Activated CD4-positive, alpha-beta T cell treated with anti-CD3 and anti-CD28 coated beads, Interleukin-2, amount 10 ng/mL, durations not matched to agents 7 days and 5 days (primary cell): ENCODE measurements around the gene PTPN1. TPM values are rescaled to one million over a fixed set of nuclear protein-coding genes. Genes with fewer than 3 reads are reported as not detected.

Source experiments
- CTCF ChIA-PET: fragments of 350-600 bp; sonication (Branson Sonifier 250); formaldehyde crosslinking; loops from one replicate; lab custom pipeline; 2021; ENCODE audit warnings: antibody characterized with exemption; lab: Charles Lee
- POLR2A ChIA-PET: fragments of 350-600 bp; sonication (Branson Sonifier 250); formaldehyde crosslinking; loops from one replicate; lab custom pipeline; 2021; ENCODE audit warnings: antibody characterized with exemption; lab: Charles Lee
- DNase-seq: peaks from one replicate; pipeline ENCODE4 v3.0.0-alpha.2; 2020
- H3K27ac Mint-ChIP-seq: one replicate; pipeline ENCODE4 v1.8.0; 2021; ENCODE audit warnings: mild to moderate bottlenecking, moderate library complexity, mixed read lengths
- H3K27me3 Mint-ChIP-seq: one replicate; pipeline ENCODE4 v1.8.0; 2021; ENCODE audit warnings: mixed read lengths
- H3K36me3 Mint-ChIP-seq: one replicate; pipeline ENCODE4 v1.8.0; 2021; ENCODE audit warnings: low read depth, mixed read lengths
- H3K4me1 Mint-ChIP-seq: one replicate; pipeline ENCODE4 v1.8.0; 2021; ENCODE audit warnings: mixed read lengths
- H3K4me3 Mint-ChIP-seq: one replicate; pipeline ENCODE4 v1.8.0; 2021; ENCODE audit warnings: mild to moderate bottlenecking, moderate library complexity, mixed read lengths
- H3K9me3 Mint-ChIP-seq: one replicate; pipeline ENCODE4 v1.8.0; 2021; ENCODE audit warnings: mixed read lengths
- total RNA-seq, 2 experiments: library from RNA; stranded (reverse); gene quantifications; one replicate each; pipeline ENCODE4 v1.2.3, GENCODE V29; 2021

The PTPN1 gene
- total RNA-seq, 2 experiments from 2014 or later: 66.4 to 75.3 TPM

DNA sequence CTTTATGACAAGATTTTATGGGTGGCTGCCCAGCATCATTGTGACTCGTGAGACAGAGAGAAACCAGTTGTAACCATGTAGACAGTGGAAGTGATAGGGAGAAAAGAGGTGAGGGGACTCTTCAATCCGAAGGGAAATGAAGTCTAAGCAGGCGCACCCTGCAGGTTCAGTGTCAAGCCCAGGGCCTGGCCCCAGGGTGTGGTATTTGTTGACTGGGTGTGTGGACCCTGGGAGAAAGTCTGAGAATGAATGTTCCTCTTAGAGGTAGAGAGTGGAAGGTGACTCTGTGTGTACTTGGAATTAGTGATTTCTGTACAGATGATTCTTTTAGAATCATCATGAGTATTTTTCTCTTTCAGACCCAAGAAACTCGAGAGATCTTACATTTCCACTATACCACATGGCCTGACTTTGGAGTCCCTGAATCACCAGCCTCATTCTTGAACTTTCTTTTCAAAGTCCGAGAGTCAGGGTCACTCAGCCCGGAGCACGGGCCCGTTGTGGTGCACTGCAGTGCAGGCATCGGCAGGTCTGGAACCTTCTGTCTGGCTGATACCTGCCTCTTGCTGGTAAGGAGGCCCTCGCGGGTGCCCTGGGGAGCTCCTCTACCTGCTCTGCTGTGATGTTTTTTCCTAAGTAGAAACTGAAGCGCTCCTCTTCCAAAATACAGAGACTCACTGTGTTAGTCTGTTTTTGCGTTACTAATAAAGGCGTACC is 68.0 kb downstream of the PTPN1 start:
- no peak for DNase-seq
- ChIA-PET CTCF (interaction anchor here (1.2 to 1.3 kb wide), 2 partner anchors 16 to 402 kb away, joined by 3 read pairs; no protein-coding TSS in a partner anchor), POLR2A (interaction anchor here (0.5 kb wide), 1 partner anchor 67 kb away, joined by 4 read pairs; no protein-coding TSS in a partner anchor)
- Mint-ChIP-seq H3K4me1 (peaks cover 19% of the 10 kb centered on the region), H3K27me3 (no peaks in the 10 kb centered on the region), H3K36me3 (peaks cover 77% of the 10 kb centered on the region), H3K9me3 (no peaks in the 10 kb centered on the region), H3K4me3 (no peak overlapping the region), H3K27ac (no peak overlapping the region)

DNA sequence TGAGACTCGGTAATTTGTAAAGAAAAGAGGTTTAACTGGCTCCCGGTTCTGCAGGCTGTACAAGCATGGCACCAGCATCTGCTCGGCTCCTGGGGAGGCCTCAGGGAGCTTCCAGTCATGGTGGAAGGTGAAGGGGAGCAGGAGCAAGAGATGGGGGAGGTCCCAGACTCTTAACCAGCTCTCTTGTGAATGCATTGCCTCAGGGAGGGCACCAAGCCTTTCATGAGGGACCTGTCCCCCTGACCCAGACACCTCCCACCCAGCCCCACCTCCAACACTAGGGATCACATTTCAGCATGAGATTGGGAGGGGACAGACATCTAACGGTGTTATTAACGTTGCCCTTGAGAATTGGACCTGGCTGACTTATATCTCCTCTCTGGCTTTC is 68.6 kb downstream of the PTPN1 start:
- Mint-ChIP-seq H3K4me1 (peaks cover 15% of the 10 kb centered on the region), H3K36me3 (peaks cover 76% of the 10 kb centered on the region), H3K4me3 (no peak overlapping the region), H3K27ac (no peak overlapping the region), H3K27me3 (no peaks in the 10 kb centered on the region), H3K9me3 (no peaks in the 10 kb centered on the region)
- DNase-seq: no peak
- ChIA-PET CTCF (interaction anchor here (1.1 to 1.3 kb wide), 3 partner anchors 17 to 403 kb away, joined by 3 read pairs; no protein-coding TSS in a partner anchor), POLR2A (interaction anchor here (0.5 kb wide), 1 partner anchor 67 kb away, joined by 4 read pairs; no protein-coding TSS in a partner anchor)

DNA sequence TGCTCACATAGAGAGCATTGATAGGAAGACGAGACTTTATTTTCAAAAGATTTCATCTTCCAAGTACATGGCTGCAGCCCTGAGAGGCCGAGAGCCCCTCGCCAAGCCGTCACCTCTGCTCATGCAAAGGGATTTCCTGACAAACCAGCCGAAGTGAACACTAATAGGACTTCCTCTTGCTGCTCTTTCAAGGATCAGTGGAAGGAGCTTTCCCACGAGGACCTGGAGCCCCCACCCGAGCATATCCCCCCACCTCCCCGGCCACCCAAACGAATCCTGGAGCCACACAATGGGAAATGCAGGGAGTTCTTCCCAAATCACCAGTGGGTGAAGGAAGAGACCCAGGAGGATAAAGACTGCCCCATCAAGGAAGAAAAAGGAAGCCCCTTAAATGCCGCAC is 69.3 kb downstream of the PTPN1 start:
- POLR2A ChIA-PET: no interaction called here
- Mint-ChIP-seq H3K27me3 (no peaks in the 10 kb centered on the region), H3K9me3 (no peaks in the 10 kb centered on the region), H3K4me1 (peaks cover 15% of the 10 kb centered on the region), H3K36me3 (peaks cover 74% of the 10 kb centered on the region), H3K4me3 (no peak overlapping the region), H3K27ac (peak overlapping the region; percentile 25)
- no peak for DNase-seq
- CTCF ChIA-PET: interaction anchor here (1.1 to 1.3 kb wide), 3 partner anchors 18 to 403 kb away, joined by 3 read pairs; no protein-coding TSS in a partner anchor

DNA sequence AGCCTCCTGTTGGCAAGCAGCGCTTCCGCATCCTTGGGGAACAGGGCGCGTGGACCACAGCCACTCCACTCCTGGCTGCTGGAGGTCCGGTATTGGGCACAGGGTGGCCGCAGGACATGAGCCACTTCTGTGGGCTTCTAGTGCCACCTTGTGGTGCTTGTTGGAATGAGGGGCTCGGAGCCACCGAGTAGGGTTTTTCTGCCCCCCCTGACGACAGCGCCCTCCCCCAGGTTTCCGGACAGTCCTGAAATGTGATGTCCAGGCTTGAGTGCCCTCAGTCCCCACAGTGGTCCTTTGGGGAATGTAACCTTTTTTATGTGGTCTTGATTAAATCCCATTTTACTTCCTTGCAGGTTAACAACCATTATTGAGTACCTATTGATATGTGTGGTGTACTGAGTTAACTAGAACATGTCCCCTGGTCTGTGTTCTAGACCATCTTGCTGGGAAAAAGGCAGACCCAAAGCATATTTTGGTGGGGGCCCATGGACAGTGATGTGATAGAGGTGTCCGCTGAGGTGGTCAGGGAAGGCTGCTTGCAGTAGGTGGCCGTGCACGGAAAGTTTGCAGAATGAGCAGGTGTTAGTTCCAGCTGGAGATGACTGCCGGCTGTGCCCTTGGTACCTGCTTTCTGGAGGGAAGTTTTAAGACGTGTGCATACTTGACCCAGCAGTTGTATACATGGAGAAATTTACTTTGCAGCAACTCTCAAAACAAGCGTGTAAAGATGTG is 70.0 kb downstream of the PTPN1 start:
- Mint-ChIP-seq H3K27me3 (no peaks in the 10 kb centered on the region), H3K4me3 (no peak overlapping the region), H3K36me3 (peaks cover 72% of the 10 kb centered on the region), H3K4me1 (peaks cover 9% of the 10 kb centered on the region), H3K27ac (no peak overlapping the region), H3K9me3 (no peaks in the 10 kb centered on the region)
- peak; percentile 52 for DNase-seq
- ChIA-PET CTCF (interaction anchor here (1.1 to 1.3 kb wide), 2 partner anchors 18 to 118 kb away, joined by 3 read pairs; no protein-coding TSS in a partner anchor), POLR2A (no interaction called here)

DNA sequence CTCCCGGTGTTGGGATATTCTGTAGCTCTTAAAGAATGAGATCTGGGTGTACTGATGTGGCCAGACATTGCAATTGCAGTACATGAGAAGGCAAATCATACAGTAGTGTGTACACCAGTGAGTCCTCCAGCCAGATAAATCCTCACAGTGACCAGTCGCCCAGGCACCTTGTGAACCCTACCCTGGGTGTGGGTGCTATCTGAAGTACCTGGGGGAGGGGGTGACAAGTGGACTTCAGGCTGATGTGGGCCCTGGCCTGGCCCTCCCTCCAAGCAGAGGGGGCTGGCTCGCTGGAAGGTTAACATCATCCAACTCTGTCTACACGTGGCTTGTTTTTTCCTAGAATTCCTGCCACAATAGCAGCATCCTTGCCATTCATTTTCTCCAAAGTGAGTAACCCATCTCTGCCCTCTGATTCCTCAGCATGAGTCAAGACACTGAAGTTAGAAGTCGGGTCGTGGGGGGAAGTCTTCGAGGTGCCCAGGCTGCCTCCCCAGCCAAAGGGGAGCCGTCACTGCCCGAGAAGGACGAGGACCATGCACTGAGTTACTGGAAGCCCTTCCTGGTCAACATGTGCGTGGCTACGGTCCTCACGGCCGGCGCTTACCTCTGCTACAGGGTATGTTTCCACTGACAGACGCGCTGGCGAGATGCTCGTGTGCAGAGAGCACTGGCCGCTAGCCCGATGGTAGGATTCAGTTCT is 70.8 kb downstream of the PTPN1 start:
- Mint-ChIP-seq H3K4me1 (peaks cover 3% of the 10 kb centered on the region), H3K9me3 (no peaks in the 10 kb centered on the region), H3K27me3 (no peaks in the 10 kb centered on the region), H3K4me3 (no peak overlapping the region), H3K27ac (no peak overlapping the region), H3K36me3 (peaks cover 74% of the 10 kb centered on the region)
- no peak for DNase-seq
- ChIA-PET CTCF (no interaction called here), POLR2A (no interaction called here)

DNA sequence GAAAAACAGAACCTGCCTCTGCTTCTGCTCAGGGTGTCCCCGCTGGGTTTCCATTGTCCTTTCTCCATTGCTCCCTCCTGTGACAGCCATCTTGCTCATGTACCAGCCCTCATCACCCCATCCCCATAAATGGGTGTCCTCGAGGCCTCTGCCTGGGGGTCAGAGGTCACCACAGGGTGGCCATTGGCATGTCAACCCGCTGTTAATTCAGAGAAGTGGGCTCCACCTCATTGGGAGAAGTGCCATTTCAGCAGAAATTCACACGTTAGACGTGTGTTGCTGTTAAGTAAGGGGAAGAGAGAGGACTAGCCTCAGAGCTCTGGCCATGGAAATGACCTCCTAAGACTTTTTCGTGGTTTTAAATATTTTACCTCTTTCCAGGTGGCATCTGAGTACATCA is 71.9 kb downstream of the PTPN1 start:
- Mint-ChIP-seq H3K27me3 (no peaks in the 10 kb centered on the region), H3K4me1 (no peaks in the 10 kb centered on the region), H3K4me3 (no peak overlapping the region), H3K27ac (no peak overlapping the region), H3K36me3 (peaks cover 74% of the 10 kb centered on the region), H3K9me3 (no peaks in the 10 kb centered on the region)
- no peak for DNase-seq
- POLR2A ChIA-PET: interaction anchor here (0.7 kb wide), 1 partner anchor 65 kb away, joined by 4 read pairs; no protein-coding TSS in a partner anchor
- CTCF ChIA-PET: interaction anchor here (0.6 kb wide), 1 partner anchor 35 kb away, joined by 3 read pairs; no protein-coding TSS in a partner anchor

DNA sequence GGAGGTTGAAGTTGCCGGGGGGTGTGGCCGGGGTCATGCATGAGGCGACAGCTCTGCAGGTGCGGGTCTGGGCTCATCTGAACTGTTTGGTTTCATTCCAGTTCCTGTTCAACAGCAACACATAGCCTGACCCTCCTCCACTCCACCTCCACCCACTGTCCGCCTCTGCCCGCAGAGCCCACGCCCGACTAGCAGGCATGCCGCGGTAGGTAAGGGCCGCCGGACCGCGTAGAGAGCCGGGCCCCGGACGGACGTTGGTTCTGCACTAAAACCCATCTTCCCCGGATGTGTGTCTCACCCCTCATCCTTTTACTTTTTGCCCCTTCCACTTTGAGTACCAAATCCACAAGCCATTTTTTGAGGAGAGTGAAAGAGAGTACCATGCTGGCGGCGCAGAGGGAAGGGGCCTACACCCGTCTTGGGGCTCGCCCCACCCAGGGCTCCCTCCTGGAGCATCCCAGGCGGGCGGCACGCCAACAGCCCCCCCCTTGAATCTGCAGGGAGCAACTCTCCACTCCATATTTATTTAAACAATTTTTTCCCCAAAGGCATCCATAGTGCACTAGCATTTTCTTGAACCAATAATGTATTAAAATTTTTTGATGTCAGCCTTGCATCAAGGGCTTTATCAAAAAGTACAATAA is 72.5 kb downstream of the PTPN1 start:
- no peak for DNase-seq
- no peak overlapping the region for H3K4me3 Mint-ChIP-seq
- H3K27ac Mint-ChIP-seq: no peak overlapping the region
- POLR2A ChIA-PET: no interaction called here
- H3K36me3 Mint-ChIP-seq: peaks cover 69% of the 10 kb centered on the region
- H3K4me1 Mint-ChIP-seq: no peaks in the 10 kb centered on the region
- H3K9me3 Mint-ChIP-seq: no peaks in the 10 kb centered on the region
- CTCF ChIA-PET: no interaction called here
- no peaks in the 10 kb centered on the region for H3K27me3 Mint-ChIP-seq

DNA sequence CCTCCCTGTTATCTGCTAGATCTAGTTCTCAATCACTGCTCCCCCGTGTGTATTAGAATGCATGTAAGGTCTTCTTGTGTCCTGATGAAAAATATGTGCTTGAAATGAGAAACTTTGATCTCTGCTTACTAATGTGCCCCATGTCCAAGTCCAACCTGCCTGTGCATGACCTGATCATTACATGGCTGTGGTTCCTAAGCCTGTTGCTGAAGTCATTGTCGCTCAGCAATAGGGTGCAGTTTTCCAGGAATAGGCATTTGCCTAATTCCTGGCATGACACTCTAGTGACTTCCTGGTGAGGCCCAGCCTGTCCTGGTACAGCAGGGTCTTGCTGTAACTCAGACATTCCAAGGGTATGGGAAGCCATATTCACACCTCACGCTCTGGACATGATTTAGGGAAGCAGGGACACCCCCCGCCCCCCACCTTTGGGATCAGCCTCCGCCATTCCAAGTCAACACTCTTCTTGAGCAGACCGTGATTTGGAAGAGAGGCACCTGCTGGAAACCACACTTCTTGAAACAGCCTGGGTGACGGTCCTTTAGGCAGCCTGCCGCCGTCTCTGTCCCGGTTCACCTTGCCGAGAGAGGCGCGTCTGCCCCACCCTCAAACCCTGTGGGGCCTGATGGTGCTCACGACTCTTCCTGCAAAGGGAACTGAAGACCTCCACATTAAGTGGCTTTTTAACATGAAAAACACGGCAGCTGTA is 73.4 kb downstream of the PTPN1 start:
- no peaks in the 10 kb centered on the region for H3K9me3 Mint-ChIP-seq
- H3K4me3 Mint-ChIP-seq: no peak overlapping the region
- ChIA-PET CTCF (interaction anchor here (1.6 kb wide), 1 partner anchor 8 kb away, joined by 6 read pairs; no protein-coding TSS in a partner anchor), POLR2A (no interaction called here)
- no peak for DNase-seq
- no peaks in the 10 kb centered on the region for H3K4me1 Mint-ChIP-seq
- no peak overlapping the region for H3K27ac Mint-ChIP-seq
- H3K27me3 Mint-ChIP-seq: no peaks in the 10 kb centered on the region
- H3K36me3 Mint-ChIP-seq: peaks cover 67% of the 10 kb centered on the region

DNA sequence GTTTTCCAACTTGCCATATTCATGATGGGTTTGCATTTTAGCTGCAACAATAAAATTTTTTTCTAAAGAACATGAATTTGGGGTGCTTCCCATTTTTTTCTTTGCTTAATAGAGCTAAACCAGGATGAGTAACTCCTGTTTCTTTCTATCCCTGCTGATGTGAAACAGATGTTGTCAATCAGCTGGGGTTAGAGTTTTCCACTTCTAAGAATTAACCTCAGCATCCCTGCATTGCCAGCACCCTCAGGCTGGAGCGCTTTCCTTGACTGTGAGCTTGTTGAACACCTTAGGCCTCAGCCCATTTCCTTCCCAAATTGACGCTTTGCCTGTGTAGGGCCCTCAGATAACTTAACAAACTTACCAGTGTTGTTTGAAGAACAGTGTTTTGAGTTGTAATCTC is 74.5 kb downstream of the PTPN1 start:
- Mint-ChIP-seq H3K4me1 (no peaks in the 10 kb centered on the region), H3K4me3 (no peak overlapping the region), H3K27ac (no peak overlapping the region), H3K27me3 (no peaks in the 10 kb centered on the region), H3K36me3 (peaks cover 59% of the 10 kb centered on the region), H3K9me3 (no peaks in the 10 kb centered on the region)
- POLR2A ChIA-PET: no interaction called here
- CTCF ChIA-PET: interaction anchor here (1.6 kb wide), 1 partner anchor 9 kb away, joined by 6 read pairs; no protein-coding TSS in a partner anchor
- no peak for DNase-seq

DNA sequence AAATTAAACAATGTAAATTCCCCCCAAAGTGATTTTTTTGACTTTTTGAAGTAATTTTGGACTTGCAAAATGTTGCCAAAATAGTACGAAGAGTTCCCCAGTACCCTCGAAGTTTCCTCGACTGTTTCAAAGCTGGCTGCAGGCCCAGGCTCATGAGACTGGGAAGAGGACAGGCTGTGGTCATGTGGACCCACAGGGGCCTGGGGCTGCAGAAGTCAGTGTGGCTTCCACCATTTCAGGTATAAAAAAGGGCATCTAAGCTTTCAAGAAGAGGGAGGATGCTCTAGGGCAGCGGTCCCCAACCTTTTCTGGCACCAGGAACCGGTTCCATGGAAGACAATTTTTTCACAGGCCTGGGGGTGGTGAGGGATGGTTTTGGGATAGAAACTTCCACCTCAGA is 75.0 kb downstream of the PTPN1 start:
- CTCF ChIA-PET: interaction anchor here (1.6 kb wide), 1 partner anchor 9 kb away, joined by 6 read pairs; no protein-coding TSS in a partner anchor
- no peaks in the 10 kb centered on the region for H3K4me1 Mint-ChIP-seq
- H3K4me3 Mint-ChIP-seq: no peak overlapping the region
- no peak for DNase-seq
- no peak overlapping the region for H3K27ac Mint-ChIP-seq
- H3K9me3 Mint-ChIP-seq: no peaks in the 10 kb centered on the region
- no peaks in the 10 kb centered on the region for H3K27me3 Mint-ChIP-seq
- POLR2A ChIA-PET: no interaction called here
- peaks cover 54% of the 10 kb centered on the region for H3K36me3 Mint-ChIP-seq

DNA sequence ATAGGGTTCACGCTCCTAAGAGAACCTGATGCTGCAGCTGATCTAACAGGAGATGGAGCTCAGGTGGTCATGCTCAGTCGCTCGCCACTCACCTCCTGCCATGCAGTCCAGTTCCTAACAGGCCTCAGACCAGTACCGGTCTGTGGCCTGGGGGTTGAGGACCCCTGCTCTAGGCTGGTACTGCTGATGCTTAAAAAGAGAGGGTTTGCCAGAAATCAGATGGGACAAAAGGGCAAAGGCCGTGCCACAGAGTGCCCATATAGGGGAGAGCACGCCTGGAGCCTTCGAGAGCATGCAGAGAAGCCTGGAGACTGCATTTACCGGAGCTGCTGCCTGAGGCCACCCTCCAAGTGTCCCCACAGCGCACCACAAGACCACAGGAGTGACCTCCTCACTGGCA is 75.5 kb downstream of the PTPN1 start:
- ChIA-PET CTCF (no interaction called here), POLR2A (no interaction called here)
- H3K36me3 Mint-ChIP-seq: peaks cover 49% of the 10 kb centered on the region
- H3K4me3 Mint-ChIP-seq: no peak overlapping the region
- H3K27me3 Mint-ChIP-seq: no peaks in the 10 kb centered on the region
- no peaks in the 10 kb centered on the region for H3K4me1 Mint-ChIP-seq
- H3K9me3 Mint-ChIP-seq: no peaks in the 10 kb centered on the region
- H3K27ac Mint-ChIP-seq: peak overlapping the region; percentile 9
- DNase-seq: no peak
